ENCODE data around the gene SLC15A5. TPM values are rescaled to one million over a fixed set of nuclear protein-coding genes. Genes with fewer than 3 reads are reported as not detected.

The SLC15A5 gene, protein sequence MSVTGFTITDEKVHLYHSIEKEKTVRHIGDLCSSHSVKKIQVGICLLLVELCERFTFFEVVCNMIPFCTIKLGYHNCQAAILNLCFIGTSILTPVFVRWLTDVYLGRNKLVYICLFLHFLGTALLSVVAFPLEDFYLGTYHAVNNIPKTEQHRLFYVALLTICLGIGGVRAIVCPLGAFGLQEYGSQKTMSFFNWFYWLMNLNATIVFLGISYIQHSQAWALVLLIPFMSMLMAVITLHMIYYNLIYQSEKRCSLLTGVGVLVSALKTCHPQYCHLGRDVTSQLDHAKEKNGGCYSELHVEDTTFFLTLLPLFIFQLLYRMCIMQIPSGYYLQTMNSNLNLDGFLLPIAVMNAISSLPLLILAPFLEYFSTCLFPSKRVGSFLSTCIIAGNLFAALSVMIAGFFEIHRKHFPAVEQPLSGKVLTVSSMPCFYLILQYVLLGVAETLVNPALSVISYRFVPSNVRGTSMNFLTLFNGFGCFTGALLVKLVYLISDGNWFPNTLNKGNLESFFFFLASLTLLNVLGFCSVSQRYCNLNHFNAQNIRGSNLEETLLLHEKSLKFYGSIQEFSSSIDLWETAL
- not detected for total RNA-seq

DNA sequence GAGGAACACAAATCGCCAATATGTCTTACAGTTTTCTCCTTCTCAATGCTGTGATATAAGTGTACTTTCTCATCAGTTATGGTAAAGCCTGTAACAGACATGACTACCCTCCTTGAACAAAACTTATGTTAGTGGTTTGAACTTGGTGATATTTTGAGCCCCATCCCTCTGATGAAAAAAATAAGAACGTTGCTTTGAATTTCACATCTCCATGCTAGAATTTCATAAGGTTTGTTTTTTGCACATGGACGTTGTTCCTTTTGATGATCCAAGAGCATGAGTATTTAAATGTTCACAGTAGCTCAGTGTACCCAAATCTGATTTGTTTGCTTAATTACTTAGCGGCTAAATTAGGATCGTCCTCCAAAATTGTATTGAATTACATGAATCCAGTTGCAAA lies at the start of gene SLC15A5:
Gene SLC15A5 (minus strand): TSS at position 101 of the 400 bp plus-strand sequence. CDS start 0 bp downstream, at position 101.

Other genes starting within 250 kb of the SLC15A5 start
- 8.7 TPM for gene MGST1, start 70.0 kb upstream of the SLC15A5 start, total RNA-seq